ENCODE measurements around the gene UBR3.

Gene UBR3

GRCh38 chr2:169824373-169825333, 2.6 kb upstream of the UBR3 start, which contains the start of gene METTL5:
Gene METTL5, minus strand, starts transcription at chr2:169824905. Its CDS starts 308 bp downstream, at chr2:169824597.
- TF ChIP-seq CTCF (IDR thresholded peaks at IDR 0.05): peak; percentile 94
- Histone ChIP-seq H3K27ac (peak within 1 kb of the TSS; percentile 64), H3K27me3 (no peaks in the 10 kb centered on the region), H3K4me3 (ENCODE audit: low read depth in 1 of 2, low read length in 1 of 2) (peak within 1 kb of the TSS; percentile 70 to 88), H3K9me3 (no peaks in the 10 kb centered on the region), H3K4me1 (ENCODE audit: control insufficient read depth in 1 of 2, insufficient read depth in 1 of 2, low read depth in 1 of 2, low read length in 1 of 2) (peaks cover 30 to 33% of the 10 kb centered on the region in 2 experiments), H3K36me3 (peaks cover 5% of the 10 kb centered on the region)

- H3K4me3 ChIP-seq (ENCODE audit: low read depth in 1 of 2, low read length in 1 of 2): peak overlapping the region; percentile 59 to 88
- H3K9me3 ChIP-seq: no peaks in the 10 kb centered on the region
- H3K4me1 ChIP-seq (ENCODE audit: control insufficient read depth in 1 of 2, insufficient read depth in 1 of 2, low read depth in 1 of 2, low read length in 1 of 2): peaks cover 30 to 33% of the 10 kb centered on the region in 2 experiments
- peak overlapping the region; percentile 95 for H3K27ac ChIP-seq
- H3K27me3 ChIP-seq: no peaks in the 10 kb centered on the region
- no peaks in the 10 kb centered on the region for H3K36me3 ChIP-seq
- TF ChIP-seq CTCF (IDR thresholded peaks at IDR 0.05): no peak
Observed at GRCh38 chr2:169828141-169828811, 1.0 kb downstream of the UBR3 start.

DNA sequence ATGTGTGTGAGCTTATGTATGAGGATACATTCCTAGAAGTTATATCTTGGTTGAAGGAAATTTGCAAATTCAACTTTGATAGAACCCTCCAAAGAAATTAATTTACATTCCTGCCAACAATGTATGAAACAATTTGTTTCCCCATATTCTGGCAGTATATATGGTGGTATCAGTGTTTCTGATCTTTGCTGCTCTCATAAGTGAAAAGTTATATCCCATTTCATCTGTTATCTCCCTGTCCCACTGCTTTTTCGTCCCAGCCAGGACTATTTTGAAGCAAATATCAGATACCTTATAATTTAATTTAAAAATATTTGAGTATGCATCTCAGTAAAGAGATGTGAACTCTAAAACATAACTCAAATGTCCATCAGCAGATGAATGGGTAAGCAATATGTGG, 7.1 kb downstream of the UBR3 start:
- no peak for TF ChIP-seq CTCF (IDR thresholded peaks at IDR 0.05)
- Histone ChIP-seq H3K9me3 (no peaks in the 10 kb centered on the region), H3K36me3 (no peaks in the 10 kb centered on the region), H3K27me3 (no peaks in the 10 kb centered on the region), H3K4me1 (ENCODE audit: control insufficient read depth in 1 of 2, insufficient read depth in 1 of 2, low read depth in 1 of 2, low read length in 1 of 2) (peaks cover 0 to under 1% of the 10 kb centered on the region in 2 experiments), H3K27ac (no peak overlapping the region), H3K4me3 (ENCODE audit: low read depth in 1 of 2, low read length in 1 of 2) (no peak overlapping the region)

GRCh38 chr2:169838743-169839489, 11.7 kb downstream of the UBR3 start:
- Histone ChIP-seq H3K4me1 (ENCODE audit: control insufficient read depth in 1 of 2, insufficient read depth in 1 of 2, low read depth in 1 of 2, low read length in 1 of 2) (no peaks in the 10 kb centered on the region), H3K36me3 (no peaks in the 10 kb centered on the region), H3K9me3 (no peaks in the 10 kb centered on the region), H3K4me3 (ENCODE audit: low read depth in 1 of 2, low read length in 1 of 2) (no peak overlapping the region), H3K27me3 (no peaks in the 10 kb centered on the region), H3K27ac (no peak overlapping the region)
- TF ChIP-seq CTCF (IDR thresholded peaks at IDR 0.05): no peak

Data from neutrophil (primary cell).